ENCODE results near the gene PSMB5.

The PSMB5 gene

DNA sequence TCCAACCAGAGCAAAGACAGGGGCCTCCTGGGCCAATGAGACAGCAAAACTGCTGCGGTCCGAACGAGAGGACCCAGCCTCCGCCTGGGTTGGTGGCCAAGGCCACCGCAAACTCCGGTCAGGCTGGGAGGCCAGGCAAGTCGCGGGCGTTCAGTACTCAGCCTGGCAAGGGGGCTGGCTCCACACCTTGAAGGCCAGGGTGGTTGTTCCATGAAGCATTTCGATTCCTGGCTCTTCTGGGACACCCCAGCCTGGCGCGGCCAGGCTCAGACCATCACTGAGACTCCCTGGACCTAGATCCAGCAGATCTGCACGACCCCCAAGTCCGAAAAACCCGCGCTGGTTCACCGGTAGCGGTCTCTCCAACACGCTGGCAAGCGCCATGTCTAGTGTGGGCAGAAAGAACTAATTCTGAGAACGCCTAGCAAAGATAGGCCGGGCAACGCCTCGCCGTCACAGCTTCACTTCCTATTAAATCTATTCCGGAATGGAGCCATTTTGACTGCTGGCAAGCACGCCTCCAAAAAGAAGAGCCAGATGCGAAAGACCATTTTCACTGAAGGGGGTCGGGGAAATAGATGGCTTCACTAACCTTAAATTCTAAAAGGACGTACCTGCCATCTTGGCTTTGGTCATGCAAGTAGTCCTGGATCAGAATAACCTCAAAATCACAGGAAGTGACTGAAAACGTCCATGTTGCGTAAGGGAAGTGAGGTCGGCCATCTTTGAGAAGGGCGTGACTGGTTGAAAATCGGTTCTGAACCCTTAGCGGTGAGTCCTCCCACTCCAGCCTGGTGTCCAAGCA is at the start of gene PSMB5:
PSMB5 (minus strand) TSS at position 403 of the 805 bp plus-strand sequence; CDS start at position 384, 19 bp downstream.
- Mint-ChIP-seq H3K27ac (peak within 1 kb of the TSS; percentile 98), H3K36me3 (peaks cover 49% of the 10 kb centered on the region), H3K4me1 (peaks cover 30% of the 10 kb centered on the region), H3K4me3 (peak within 1 kb of the TSS; percentile 95), H3K9me3 (no peaks in the 10 kb centered on the region)
- ATAC-seq: peak; percentile 97
- peak; percentile 62 to 90 for DNase-seq (ENCODE audit: low spot score in 2 of 2)

DNA sequence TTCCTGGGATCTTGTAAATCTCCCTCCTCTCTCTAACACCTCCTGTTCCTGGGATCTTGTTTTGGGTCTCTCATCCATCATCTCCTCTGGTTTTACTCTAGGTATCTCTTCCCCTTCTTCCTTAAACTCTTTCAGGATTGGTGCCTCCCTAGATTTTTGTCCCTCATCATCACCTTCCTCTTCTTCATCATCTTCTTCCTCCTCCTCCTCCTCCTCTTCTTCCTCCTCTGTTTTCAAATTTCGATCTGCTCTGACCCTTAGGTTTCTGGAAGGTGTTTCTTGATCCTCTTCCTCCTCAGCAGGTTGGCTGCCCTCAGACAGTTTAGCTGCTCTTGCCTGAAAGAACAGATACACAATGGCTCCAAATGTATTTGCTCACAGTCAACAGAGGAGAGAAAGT is 45.8 kb upstream of the PSMB5 start:
- H3K36me3 Mint-ChIP-seq: no peaks in the 10 kb centered on the region
- ATAC-seq (no peak), DNase-seq (ENCODE audit: low spot score in 2 of 2) (no peak)
- peak overlapping the region; percentile 74 for H3K27ac Mint-ChIP-seq
- no peaks in the 10 kb centered on the region for H3K9me3 Mint-ChIP-seq
- no peak overlapping the region for H3K4me3 Mint-ChIP-seq
- H3K4me1 Mint-ChIP-seq: peaks cover 18% of the 10 kb centered on the region

DNA sequence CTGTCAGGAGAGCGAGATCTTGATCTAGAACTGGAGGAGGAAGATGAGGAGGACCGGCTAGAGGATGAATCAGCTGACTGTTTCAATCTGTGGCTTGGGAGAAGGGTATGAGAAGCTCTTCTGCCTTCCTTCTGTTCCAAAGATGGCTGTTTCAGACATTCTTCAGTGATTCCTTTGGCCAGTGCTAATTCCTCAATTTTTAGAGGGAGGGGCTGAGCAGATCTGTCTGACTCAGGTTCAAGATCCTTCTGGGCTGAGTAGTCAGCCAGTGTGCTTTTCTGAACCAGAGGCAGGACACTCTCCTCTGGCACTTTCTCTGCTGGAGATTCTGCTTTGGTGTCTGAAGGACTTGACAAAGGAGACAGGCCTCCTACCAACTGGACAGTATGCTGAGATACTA is 45.0 kb upstream of the PSMB5 start:
- Mint-ChIP-seq H3K4me3 (no peak overlapping the region), H3K36me3 (no peaks in the 10 kb centered on the region), H3K9me3 (no peaks in the 10 kb centered on the region), H3K27ac (peak overlapping the region; percentile 74), H3K4me1 (peaks cover 15% of the 10 kb centered on the region)
- ATAC-seq (no peak), DNase-seq (ENCODE audit: low spot score in 2 of 2) (no peak)

DNA sequence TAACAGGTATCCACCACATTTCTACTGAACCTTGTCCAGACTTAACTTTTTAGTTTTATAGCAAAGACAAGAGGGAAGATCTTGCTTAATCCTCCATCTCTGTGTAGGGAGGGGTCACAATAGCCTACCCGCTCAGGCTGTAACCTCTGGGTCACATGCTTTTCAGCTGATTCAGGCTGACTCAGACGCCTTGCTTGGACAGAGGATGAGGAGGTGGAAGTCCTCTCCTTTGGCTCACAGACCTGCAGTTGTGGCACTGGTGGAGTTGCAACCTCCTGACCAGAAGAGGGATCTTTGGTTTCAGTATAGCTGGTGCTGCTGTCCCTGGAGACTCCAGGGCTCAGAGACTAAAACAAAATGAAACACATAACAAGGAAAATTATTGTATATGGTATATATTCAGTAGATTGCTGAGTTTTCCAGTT is 44.0 kb upstream of the PSMB5 start:
- Mint-ChIP-seq H3K4me1 (peaks cover 15% of the 10 kb centered on the region), H3K27ac (peak overlapping the region; percentile 74), H3K4me3 (no peak overlapping the region), H3K36me3 (no peaks in the 10 kb centered on the region), H3K9me3 (no peaks in the 10 kb centered on the region)
- ATAC-seq: peak; percentile 64
- no peak for DNase-seq (ENCODE audit: low spot score in 2 of 2)

DNA sequence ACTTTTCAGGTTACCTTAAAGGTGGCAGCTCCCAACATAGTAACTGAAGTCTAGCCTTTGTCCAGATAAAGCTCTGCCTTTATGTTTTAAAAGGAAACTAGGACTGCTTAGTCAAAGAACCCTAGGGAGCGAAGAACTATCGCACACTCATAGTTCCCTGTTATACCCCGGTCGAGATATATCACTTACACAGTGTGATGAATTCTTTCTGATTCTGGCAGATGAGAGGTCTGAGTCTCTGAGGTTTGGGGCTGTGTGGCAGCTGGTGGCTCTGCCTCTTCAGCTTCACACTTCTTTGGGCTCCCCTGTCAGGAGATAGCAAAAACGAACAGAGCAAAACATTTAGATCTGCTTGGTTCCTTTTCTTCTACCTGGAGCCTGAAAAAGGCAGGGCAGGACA is 43.3 kb upstream of the PSMB5 start:
- H3K9me3 Mint-ChIP-seq: no peaks in the 10 kb centered on the region
- DNase-seq (ENCODE audit: low spot score in 2 of 2) (no peak), ATAC-seq (no peak)
- H3K4me1 Mint-ChIP-seq: peaks cover 15% of the 10 kb centered on the region
- H3K27ac Mint-ChIP-seq: peak overlapping the region; percentile 32
- H3K4me3 Mint-ChIP-seq: no peak overlapping the region
- no peaks in the 10 kb centered on the region for H3K36me3 Mint-ChIP-seq

DNA sequence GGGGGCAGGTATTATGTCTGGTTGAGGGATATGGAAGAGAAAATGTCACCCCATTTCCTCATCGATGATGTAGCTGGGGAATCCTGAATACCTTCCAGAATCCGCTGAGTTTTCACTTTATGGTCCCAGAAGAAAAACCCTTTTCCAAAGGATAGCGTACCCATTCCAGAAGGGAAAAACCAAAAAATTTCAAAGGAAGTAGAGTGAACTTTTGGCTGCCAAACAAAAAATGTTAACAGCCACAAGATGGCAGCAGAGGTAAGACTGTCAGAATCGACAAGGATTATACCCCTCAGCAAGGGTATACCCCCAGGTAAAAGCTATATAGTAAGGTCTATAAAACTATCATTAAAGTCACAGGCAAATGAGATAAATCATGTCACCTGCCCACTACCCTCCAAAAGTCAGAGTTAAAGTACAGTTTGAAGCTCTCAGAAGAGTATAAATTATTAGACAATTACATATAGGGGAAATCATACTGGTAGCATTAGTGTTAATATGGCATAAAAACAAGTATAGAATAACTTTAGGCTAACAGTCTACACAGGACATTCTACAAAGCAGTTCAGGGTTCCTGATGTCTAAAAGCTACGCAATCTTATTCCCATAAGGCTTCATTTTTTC is 42.2 kb upstream of the PSMB5 start:
- peaks cover 19% of the 10 kb centered on the region for H3K4me1 Mint-ChIP-seq
- peak; percentile 51 for ATAC-seq
- H3K9me3 Mint-ChIP-seq: no peaks in the 10 kb centered on the region
- H3K4me3 Mint-ChIP-seq: no peak overlapping the region
- no peak for DNase-seq (ENCODE audit: low spot score in 2 of 2)
- H3K27ac Mint-ChIP-seq: no peak overlapping the region
- H3K36me3 Mint-ChIP-seq: no peaks in the 10 kb centered on the region

DNA sequence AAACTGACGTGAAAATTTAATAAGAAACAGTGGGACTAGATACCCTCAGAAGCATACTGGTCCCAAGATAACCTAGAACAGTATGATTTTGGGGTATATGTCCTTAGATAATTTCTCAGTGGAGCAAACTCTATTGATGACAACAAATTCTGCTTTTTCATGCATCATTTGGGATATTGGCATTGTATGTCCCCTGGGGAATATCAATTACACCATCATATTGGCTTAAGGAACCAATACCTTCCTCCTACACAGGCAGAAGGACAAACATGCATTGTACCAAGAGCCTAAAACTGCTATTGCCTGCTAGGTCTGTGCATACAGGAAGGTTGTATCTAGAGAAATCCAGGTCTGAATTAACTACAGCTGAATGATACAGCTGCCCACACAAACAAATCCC is 40.2 kb upstream of the PSMB5 start:
- no peak for ATAC-seq
- H3K36me3 Mint-ChIP-seq: no peaks in the 10 kb centered on the region
- H3K4me1 Mint-ChIP-seq: peaks cover 29% of the 10 kb centered on the region
- H3K4me3 Mint-ChIP-seq: no peak overlapping the region
- no peak overlapping the region for H3K27ac Mint-ChIP-seq
- no peak for DNase-seq (ENCODE audit: low spot score in 2 of 2)
- no peaks in the 10 kb centered on the region for H3K9me3 Mint-ChIP-seq

DNA sequence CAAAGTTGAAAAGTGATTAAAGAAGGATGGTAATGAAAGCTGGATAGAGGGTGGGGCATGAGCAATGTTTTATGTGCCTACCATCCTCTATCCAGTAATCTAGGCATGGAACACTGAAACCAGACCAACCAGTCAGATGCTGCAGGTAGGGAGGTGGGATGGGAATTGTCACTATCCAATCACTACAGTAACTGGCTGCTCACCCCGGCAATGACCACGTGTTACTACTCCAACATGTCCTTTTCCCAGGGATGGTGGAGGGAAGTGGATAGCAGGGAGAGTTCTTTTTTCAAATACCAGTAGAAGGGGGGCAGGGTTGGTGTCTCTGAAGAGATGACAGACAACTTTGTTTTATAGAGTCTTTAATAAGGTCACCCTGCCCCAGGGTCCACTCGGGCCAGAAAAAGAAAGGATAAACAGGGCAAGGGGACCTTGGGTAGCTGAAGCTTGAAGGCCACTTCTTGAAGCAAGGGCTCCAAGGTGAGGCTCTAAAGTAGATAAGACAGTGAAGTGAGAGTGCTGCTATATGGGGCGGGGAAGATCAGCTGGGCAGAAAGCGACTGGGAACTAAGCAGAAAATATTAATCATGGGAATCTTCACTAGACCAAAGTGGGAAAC is 37.3 kb upstream of the PSMB5 start:
- peaks cover 37% of the 10 kb centered on the region for H3K4me1 Mint-ChIP-seq
- peak overlapping the region; percentile 93 for H3K4me3 Mint-ChIP-seq
- H3K36me3 Mint-ChIP-seq: peaks cover 22% of the 10 kb centered on the region
- no peaks in the 10 kb centered on the region for H3K9me3 Mint-ChIP-seq
- DNase-seq (ENCODE audit: low spot score in 2 of 2): no peak
- peak overlapping the region; percentile 92 for H3K27ac Mint-ChIP-seq
- no peak for ATAC-seq

DNA sequence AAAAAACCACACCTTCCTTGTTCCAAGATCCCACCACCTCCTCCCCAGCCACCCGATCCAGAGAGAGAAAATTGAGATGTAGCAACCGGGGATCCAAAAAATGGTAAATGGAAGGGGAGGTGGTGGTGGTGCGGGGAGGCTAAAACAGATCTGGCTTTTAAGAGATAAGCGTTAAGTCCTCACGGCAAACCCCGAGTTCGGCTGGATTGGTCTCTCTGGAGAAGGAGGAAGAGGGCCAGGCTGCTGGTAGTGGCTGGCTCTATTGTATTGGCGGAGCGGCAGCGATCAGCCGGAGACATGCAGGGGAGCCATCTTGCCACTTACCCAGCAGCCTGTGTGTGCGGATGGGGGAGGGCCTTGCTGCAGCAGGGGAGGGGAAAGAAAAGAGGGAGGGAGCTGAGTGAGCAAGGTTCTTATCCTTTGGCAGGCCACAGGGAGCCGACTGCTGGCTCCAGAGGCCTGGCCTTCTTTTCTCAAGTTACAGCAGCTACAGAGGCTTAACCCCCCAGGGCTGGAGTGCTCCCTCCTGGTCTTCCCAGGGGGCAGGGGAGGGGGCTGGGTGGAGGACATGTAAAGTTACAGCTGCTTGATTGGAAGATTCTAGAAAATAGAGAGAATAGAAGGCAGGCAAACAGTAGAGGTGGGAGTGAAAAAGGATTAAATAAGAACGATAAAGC is 36.7 kb upstream of the PSMB5 start:
- peak; percentile 42 to 81 for DNase-seq (ENCODE audit: low spot score in 2 of 2)
- H3K4me3 Mint-ChIP-seq: peak overlapping the region; percentile 93
- peak overlapping the region; percentile 92 for H3K27ac Mint-ChIP-seq
- H3K4me1 Mint-ChIP-seq: peaks cover 37% of the 10 kb centered on the region
- ATAC-seq: peak; percentile 96
- H3K36me3 Mint-ChIP-seq: peaks cover 28% of the 10 kb centered on the region
- no peaks in the 10 kb centered on the region for H3K9me3 Mint-ChIP-seq

DNA sequence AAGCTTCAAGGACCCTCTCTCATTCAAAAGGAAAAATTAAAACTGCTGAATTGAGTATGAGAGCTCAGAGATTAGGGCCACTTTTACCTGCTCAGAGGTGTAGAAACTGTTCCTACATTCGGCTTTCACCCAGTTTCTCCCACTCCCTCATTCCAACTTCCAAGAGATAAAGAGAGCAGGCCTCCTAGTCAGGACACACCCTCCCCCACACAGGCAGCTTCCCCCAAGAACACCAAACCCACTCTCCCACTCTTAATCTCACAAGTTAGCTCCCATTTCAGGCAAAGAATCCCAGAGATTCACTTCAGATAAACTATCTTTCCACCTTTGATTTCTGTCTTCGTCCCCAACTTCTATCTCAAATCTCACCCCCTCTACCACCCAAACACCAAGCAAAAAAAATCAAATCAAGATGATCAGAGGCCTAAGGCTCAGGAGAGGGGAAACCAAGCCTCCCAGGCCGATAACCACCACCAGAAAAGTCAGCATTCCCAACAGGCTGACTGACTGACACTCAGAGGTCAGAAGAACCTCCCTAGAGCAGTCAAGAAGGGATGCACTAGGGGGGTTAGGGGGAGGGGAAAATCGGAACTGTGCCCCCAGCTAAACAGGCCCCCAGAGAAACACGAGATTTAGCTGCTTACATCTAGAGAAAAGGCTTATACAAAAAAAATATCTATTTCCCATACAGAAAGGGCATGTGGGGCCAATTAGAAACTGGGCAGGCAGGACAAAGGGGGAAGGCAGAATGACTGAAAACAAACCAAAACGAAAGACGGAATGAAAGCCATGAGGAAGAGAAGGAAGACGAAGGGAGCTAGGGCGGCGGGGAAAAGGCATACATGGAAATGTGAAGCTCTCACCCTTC is 35.8 kb upstream of the PSMB5 start:
- ATAC-seq (no peak), DNase-seq (ENCODE audit: low spot score in 2 of 2) (no peak)
- H3K4me1 Mint-ChIP-seq: peaks cover 44% of the 10 kb centered on the region
- peak overlapping the region; percentile 92 for H3K27ac Mint-ChIP-seq
- peaks cover 37% of the 10 kb centered on the region for H3K36me3 Mint-ChIP-seq
- no peaks in the 10 kb centered on the region for H3K9me3 Mint-ChIP-seq
- H3K4me3 Mint-ChIP-seq: peak overlapping the region; percentile 93

DNA sequence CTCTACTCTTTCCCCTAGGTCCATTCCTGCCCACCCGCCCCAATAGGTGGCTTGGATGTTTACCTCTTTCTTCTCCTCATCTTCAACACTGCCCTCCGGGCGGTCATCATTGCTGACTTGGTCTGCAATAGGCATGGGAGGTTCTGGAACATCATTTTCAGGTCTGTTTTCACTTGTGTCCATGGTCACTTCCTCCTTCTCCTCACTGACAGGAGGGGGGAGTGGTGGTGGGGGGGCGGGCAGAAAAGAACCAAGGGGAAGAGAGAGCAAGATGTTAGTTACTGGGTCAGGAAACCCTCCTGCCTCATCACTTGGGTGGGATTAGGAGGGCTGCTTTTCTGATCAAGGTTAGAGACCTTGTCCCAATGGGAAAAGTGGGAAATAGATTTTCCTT is 34.7 kb upstream of the PSMB5 start:
- peak overlapping the region; percentile 93 for H3K4me3 Mint-ChIP-seq
- no peaks in the 10 kb centered on the region for H3K9me3 Mint-ChIP-seq
- H3K27ac Mint-ChIP-seq: no peak overlapping the region
- DNase-seq (ENCODE audit: low spot score in 2 of 2) (no peak), ATAC-seq (no peak)
- peaks cover 45% of the 10 kb centered on the region for H3K4me1 Mint-ChIP-seq
- peaks cover 48% of the 10 kb centered on the region for H3K36me3 Mint-ChIP-seq

DNA sequence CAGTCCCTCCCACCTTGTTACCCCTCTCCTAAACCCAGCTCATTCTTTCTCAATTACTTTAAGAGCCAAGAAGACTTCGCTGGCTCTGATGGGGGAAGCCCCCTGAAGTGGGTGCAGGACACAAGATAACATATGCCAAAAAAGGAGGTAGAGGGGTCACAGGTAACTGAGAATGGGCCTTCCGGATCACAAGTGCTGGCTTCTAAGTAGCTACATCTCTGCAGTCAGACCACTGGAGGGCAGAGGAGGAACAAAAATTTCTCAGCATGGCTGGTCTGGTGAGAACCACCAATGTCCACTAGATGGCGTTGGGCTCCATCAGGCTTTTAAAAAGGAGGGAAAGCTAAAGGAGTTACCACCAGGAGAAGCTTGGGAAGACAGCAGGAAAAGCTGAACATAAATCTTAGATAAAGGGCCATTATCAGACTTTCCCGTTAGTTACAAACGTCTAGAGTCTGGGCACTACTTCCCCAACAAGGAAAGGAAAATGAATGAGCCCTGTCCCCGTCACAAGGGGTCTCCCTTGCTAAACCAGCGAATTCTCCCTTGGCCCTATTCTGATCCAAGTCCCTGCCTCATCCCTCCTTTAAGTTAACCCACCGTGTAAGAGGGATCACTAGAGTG is 34.2 kb upstream of the PSMB5 start:
- peaks cover 53% of the 10 kb centered on the region for H3K36me3 Mint-ChIP-seq
- DNase-seq (ENCODE audit: low spot score in 2 of 2) (peak; percentile 41 to 79), ATAC-seq (peak; percentile 83)
- H3K4me3 Mint-ChIP-seq: no peak overlapping the region
- peak overlapping the region; percentile 68 for H3K27ac Mint-ChIP-seq
- peaks cover 45% of the 10 kb centered on the region for H3K4me1 Mint-ChIP-seq
- no peaks in the 10 kb centered on the region for H3K9me3 Mint-ChIP-seq

DNA sequence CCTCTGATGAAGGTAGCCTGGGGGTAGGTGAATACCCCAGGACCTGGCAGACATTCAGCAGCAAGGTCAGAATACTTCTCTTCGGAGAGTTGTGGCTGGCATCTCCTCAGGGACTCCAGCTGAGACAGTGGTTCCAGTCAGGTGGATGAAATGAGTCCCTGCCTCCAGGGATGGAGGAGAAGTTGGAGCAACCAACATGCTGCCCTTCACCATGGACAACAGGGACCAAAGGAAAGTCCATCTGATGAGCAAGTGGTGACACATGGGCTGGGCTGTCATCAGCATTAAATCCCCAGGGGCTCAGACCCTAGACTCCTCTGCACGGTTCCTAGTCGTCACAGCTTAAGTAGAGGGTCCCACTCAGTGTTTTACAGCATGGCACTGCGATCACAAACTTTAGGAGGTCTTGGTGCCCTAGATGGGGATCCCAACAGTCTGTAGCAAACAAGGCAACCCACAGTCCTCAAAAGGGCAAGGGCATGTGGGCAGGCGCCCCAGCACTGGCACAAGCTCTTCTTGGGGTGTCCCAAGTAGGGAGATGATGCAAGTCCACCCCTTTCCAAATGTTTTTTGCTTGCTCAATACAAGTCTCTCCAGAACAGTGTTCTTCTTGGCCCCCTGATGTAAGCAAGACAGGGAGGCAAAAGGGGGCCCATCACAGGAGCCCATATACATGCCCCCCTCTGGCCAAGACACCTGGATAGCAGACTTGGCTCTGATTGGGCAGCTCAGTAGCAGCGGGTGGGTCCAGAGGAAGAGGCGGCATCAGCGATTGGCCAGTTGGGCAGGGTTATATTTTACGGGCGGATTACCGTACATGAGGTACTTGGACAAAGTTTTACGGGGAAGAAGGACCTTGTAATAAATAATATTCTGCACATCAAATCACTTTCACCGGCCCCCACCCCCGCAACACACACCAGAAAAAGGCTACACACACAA is 33.4 kb upstream of the PSMB5 start:
- DNase-seq (ENCODE audit: low spot score in 2 of 2): no peak
- Mint-ChIP-seq H3K27ac (peak overlapping the region; percentile 68), H3K9me3 (no peaks in the 10 kb centered on the region), H3K4me3 (no peak overlapping the region), H3K4me1 (peaks cover 45% of the 10 kb centered on the region), H3K36me3 (peaks cover 61% of the 10 kb centered on the region)
- no peak for ATAC-seq
